Smooth muscle cell of the brain vasculature (primary cell): ENCODE results near the gene CYB561D2.

Experiments
- DNase-seq: peaks from one replicate; pipeline ENCODE4 v3.0.0-alpha.2; 2012; ENCODE audit warnings: low read depth, low spot score

The CYB561D2 gene

DNA sequence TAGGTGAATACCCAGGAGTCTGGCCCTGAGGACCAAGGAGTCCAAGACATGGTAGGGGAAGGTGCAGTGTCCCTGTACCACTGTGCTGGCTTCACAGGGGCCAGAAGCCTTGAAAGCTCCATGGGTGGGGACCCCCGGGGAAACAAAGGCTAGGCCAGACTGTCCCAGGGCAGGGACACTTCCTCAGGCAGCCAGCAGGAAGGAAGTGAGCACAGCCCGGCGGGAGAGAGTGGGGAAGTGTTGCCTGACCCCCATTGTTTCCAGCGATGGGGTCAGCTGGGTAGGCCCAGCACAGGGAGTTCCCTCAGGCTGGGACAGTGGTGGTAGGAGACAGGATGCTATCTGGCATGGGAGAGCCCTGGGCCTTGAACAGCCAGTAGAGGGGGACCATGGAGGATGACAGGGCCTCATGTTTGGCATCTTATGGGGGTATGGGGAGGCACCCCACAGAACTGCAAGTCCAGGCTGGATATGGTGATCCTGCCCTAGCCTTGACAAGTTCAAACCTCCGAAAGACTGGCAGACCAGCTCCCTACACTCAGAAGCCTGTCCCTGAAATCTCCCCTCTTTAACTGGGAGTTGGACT is 27.0 kb upstream of the CYB561D2 start:
- DNase-seq, result no peak

GRCh38 chr3:50324351-50325112 is 26.1 kb upstream of the CYB561D2 start:
- DNase-seq, result no peak

GRCh38 chr3:50325113-50325480 is 25.6 kb upstream of the CYB561D2 start:
- no peak for DNase-seq

GRCh38 chr3:50325497-50326181 is 25.0 kb upstream of the CYB561D2 start:
- DNase-seq, result no peak

- DNase-seq, result no peak
These were observed 24.5 kb upstream of the CYB561D2 start for GRCh38 chr3:50326182-50326541.

GRCh38 chr3:50327129-50327528 is 23.5 kb upstream of the CYB561D2 start:
- no peak for DNase-seq

GRCh38 chr3:50327943-50328691 is 22.5 kb upstream of the CYB561D2 start, which contains the start of gene TUSC2:
Gene TUSC2 (minus strand): TSS chr3:50328223. CDS start chr3:50328099, 124 bp downstream.
- peak; percentile 94 for DNase-seq

DNA sequence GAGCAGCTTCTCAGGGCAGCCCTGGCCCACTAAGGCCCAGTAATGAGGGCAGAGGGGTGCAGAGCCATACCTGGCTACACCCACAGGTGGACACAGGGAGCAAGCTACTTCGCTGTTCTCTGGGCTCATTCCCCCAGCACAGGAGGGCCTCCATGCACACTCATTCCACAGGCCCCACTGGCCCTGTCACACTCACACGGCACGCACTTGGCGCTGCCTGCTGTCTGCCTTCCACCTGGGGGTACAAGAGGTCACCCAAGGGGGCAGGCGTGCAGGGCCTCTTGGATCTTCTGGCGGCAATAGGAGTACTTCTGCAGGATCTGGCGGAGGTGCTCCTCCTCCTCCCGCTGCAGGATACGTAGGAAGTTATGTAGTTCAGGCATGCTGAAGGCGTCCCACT is 20.3 kb upstream of the CYB561D2 start:
- DNase-seq, result no peak

DNA sequence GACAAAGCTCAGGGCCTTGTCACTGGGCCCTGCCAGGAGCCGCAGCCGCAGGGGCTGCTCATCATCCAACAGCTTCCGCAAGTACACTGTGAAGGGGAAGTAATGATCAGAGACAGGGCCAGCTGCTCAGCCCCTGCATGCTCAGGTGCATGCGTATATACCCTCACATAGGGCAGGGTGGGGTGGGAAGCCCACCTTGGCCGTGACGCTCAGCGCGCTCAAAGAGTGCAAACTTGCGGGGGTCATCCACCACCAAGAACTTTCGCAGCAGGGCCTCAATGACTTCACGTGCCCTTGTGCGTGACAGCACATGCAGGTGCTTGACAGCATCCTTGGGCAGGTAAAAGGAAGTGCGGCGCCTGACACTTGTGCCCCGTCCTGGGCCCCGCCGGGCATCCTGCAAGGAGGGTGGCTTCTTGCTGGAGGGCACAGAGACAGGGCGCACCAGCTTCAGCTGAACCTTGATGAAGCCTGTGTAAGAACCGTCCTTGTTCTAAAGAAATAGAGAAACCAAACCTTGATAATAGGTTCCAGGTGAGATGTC is 19.2 kb upstream of the CYB561D2 start:
- no peak for DNase-seq

DNA sequence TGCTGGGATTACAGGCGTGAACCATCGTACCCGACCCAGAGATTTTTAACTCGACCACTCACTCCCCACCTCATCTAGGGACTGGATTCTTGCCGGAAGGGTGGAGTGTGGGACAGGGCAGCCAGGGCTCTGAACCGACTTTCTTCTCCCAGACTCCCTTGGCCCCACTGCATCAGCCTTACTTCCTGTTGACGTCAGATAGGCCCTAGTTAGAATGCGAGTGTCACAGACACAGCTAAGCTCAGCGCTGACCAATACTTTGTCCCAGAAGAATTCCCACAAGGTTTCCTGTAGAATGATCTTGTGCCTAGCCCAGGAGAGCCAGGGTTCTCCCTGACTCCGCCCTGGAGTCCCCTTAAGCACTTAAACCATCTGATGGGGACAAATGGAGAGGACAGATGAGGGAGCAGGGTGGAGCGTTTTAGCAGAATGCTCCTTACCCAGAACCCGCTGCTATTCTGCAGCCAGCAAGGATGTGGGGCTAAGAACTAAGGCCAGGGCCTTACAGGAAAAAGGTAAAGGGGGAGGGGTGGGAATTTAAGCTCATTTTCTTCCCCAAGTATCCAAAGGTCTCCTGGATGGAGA is 16.8 kb upstream of the CYB561D2 start:
- no peak for DNase-seq

DNA sequence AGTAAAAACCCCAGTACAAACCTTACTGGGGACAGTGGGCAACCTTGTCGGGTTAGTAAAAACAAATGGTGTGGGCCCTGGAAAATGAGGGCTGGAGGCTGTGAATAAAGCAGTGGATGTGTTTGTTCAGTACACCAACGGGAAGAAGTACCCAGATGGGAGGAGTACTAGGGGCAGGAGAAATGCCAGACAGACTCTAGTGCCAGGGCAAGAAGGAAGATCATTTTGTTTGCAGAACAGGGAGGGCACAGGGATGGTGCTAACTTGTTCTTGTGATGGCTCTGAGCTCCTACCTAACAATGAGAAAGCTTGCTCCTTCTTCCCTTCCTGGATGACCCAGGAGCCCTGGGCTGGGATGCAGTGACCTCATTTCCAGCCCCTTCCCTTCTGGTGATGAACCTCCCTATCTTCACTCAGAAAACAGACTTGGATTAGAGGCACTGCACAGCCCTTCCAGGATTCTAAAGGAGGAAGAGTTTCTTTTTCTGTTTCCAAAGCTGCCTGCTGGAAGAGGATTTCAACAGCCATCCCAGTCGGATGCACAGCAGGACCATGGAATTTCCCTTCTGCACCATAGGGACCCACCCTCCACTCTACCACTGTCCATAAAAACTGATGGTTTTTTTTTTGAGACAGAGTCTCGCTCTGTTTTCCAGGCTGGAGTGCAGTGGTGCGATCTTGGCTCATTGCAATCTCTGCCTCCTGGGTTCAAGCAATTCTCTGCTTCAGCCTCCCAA is 16.2 kb upstream of the CYB561D2 start:
- no peak for DNase-seq

GRCh38 chr3:50336452-50337174 is 14.0 kb upstream of the CYB561D2 start:
- no peak for DNase-seq

DNA sequence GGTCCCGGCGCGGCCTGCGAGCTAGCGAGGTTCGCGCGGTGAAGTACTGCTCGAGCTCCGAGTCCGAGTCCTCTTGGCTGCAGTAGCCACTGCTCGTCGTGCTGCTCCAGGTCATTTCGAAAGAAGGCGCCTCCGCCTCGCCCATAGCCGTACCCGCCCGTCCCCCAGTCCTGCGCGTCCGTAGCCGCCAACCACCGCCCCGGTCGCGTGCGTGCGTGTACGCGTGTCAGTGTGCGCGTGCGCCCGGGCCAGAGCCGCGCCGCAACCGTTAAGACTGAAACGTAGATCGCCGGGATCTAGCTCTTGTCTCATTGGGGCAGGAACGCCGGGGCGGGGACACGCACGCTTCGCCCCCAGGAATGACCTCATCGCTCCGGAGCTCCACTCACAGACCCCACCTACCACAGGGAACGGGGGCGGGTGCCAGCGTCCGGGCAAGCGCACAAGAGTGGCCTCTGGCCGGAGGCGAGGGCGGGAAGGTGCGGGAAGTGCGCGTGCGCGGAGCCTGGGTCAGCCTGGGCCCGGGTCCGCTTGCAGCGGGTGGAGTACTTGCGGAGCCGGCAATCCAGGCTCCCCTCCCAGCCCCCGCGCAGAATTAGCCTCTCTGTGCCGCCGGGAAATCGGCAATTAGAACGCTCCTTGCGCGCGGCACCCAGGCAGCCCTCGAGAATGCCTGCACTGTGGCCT is 13.3 kb upstream of the CYB561D2 start:
- DNase-seq, result peak; percentile 98

DNA sequence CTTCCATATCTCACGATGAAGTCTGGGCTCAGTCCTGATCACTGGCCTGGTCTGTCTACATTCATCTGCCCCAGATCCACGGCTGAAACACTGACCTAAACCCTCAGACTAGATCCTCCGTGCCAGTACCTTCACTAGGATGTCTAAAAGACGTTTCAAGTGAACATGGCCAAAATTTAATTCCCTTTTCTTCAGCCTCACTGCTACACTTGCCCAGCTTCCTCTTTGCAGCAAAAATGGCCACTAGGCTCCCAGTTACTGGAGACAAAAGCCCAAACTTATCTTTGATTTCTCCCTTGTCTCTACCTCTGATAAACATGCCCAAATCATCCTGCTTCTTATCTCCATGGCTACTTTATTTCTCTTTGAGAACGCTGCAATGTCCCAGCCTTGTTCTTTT is 11.7 kb upstream of the CYB561D2 start:
- no peak for DNase-seq

GRCh38 chr3:50339485-50340146 is 11.0 kb upstream of the CYB561D2 start:
- DNase-seq, result no peak

DNA sequence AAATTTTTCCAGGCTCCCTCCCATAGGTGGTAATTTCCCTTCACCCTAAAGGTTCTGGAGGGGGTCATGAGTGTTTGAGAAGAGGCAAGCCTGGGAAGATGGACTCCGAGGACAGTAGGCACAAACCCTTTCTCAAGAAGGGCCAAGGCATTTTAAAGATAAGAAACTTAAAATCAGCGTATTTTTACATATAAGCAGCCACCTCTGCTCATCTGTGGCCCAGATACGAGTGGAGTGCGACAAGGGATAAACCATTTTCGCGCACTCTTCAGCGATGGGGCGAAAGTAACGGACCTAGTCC is 10.6 kb upstream of the CYB561D2 start:
- no peak for DNase-seq

DNA sequence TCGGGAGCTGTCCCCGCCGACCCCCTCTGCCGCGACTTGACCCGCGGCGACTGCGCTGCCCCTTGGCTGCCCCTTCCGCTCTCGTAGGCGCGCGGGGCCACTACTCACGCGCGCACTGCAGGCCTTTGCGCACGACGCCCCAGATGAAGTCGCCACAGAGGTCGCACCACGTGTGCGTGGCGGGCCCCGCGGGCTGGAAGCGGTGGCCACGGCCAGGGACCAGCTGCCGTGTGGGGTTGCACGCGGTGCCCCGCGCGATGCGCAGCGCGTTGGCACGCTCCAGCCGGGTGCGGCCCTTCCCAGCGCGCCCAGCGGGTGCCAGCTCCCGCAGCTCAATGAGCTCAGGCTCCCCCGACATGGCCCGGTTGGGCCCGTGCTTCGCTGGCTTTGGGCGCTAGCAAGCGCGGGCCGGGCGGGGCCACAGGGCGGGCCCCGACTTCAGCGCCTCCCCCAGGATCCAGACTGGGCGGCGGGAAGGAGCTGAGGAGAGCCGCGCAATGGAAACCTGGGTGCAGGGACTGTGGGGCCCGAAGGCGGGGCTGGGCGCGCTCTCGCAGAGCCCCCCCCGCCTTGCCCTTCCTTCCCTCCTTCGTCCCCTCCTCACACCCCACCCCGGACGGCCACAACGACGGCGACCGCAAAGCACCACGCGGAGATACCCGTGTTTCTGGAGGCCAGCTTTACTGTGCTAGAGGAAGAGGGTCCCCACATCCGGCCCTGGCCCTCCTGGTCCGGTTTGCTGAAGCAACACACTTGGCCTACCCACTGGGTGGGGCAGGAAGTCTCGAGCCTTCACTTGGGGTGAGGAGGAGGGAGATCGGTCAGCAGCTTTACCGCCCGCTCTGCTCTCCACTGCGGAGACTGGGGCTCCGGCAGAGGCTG is 10.0 kb upstream of the CYB561D2 start, which contains the start of gene RASSF1:
RASSF1 (minus strand) TSS at position 389 of the 882 bp plus-strand sequence; CDS start at position 358, 31 bp downstream.
- DNase-seq, result no peak

DNA sequence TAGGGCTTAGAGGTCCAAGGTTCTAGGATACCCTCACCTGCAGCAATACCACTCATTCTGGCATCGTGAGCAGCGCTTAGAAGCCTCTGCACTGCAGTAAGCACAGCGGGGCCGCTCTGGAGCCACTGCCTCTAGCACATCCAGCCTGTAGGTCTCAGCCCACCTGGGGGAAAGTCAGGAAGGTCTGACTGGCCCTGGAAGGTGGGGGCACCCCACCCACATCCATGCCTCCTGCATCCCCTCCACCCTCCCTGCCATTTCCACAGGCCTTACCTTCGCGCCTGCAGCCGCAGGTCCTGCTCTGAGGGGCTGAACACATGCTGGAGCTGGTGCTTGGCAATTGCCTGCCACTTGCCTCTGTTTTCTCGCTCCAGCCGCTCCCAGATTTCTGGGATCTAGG is 9.1 kb upstream of the CYB561D2 start:
- no peak for DNase-seq
